ENCODE results near the gene ZNF275. TPM values are rescaled to one million over a fixed set of nuclear protein-coding genes. Genes with fewer than 3 reads are reported as not detected.
A peak's percentile ranks its signal among the peaks of the same experiment; 100 is the strongest.

The ZNF275 gene
- total and polyA plus RNA-seq, 9 donors, result 5.6 to 10.9 (median 8.3) TPM

DNA sequence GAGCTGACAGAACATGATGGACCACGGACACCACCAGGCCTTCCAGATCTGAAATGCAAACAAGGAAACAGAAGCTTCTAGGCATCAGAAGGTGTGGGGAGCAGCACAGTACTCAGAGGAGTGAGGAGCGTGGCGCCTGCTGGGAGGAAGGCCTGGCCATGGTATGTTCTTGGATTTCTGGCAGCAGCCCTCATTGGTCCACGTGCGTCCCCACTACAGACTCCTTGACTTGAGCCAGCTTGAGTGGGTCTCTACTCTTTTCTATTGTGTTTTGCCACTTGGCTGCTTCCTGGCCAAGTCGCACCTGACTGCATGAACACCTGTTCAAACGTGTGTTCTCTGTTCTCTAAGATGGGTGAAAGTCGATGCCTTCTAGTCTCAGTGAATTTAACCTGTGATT, 18.0 kb downstream of the ZNF275 start:
- no peak for DNase-seq
- Histone ChIP-seq H3K4me3 (ENCODE audit: low read length) (no peak overlapping the region), H3K9me3 (replicated peaks; ENCODE audit: control insufficient read depth, low read depth, low read length) (peaks cover 5% of the 10 kb centered on the region), H3K27ac (ENCODE audit: low read length) (no peak overlapping the region), H3K36me3 (ENCODE audit: control insufficient read depth, insufficient read depth, low read length) (peaks cover 9% of the 10 kb centered on the region), H3K27me3 (ENCODE audit: control insufficient read depth, insufficient read depth, low read length) (no peaks in the 10 kb centered on the region), H3K4me1 (ENCODE audit: control insufficient read depth, insufficient read depth, low read length) (peaks cover 4% of the 10 kb centered on the region)
- WGBS (ENCODE audit: insufficient coverage), result 83% methylated on average over 5 of the region's 8 CpGs

DNA sequence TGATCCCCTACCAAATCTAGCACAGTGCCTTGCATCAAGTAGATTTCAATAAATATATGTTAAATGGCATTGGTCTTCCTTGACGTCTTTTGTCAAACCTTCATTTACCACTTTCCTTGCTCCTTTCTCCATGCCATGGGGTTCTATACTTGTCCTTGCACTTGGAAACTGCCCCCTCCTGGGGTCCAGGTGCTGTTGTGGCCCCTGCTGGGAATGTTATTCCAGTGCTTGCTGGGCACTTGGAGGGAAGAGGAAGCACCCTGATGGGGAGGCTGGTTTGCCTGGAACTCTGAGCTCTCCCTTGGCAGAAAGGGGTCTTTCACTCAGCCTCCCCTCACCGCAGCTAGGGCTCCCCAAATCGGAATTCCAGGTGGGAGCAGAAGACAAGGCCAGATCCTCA, 18.9 kb downstream of the ZNF275 start:
- H3K27ac ChIP-seq (ENCODE audit: low read length), result no peak overlapping the region
- no CpG with 5 or more reads among the region's 3 CpGs for WGBS (ENCODE audit: insufficient coverage)
- peaks cover 5% of the 10 kb centered on the region for H3K36me3 ChIP-seq (ENCODE audit: control insufficient read depth, insufficient read depth, low read length)
- peaks cover 4% of the 10 kb centered on the region for H3K4me1 ChIP-seq (ENCODE audit: control insufficient read depth, insufficient read depth, low read length)
- H3K9me3 ChIP-seq (replicated peaks; ENCODE audit: control insufficient read depth, low read depth, low read length), result peaks cover 5% of the 10 kb centered on the region
- H3K27me3 ChIP-seq (ENCODE audit: control insufficient read depth, insufficient read depth, low read length), result no peaks in the 10 kb centered on the region
- no peak for DNase-seq
- H3K4me3 ChIP-seq (ENCODE audit: low read length), result no peak overlapping the region

DNA sequence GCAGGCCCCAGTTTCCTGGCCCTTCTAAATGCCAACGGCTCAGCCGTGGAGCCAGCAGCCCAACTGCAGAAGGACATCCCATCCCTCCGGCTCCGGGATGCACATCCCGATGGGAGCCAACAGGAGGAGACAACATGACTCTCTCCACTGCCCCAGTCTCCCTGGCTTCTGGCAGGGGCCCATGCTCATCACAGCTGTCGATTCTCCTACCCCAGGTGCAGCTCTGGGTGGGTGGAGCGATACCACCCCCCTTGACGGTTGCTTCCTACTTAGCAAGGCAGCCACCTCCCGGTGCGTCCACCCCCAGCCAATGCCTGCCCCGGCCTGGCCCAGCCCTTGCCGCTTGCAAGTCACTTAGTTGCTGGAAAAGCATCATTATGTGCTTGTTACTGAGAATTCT, 19.5 kb downstream of the ZNF275 start:
- Histone ChIP-seq H3K27me3 (ENCODE audit: control insufficient read depth, insufficient read depth, low read length) (no peaks in the 10 kb centered on the region), H3K4me3 (ENCODE audit: low read length) (no peak overlapping the region), H3K4me1 (ENCODE audit: control insufficient read depth, insufficient read depth, low read length) (peaks cover 4% of the 10 kb centered on the region), H3K27ac (ENCODE audit: low read length) (no peak overlapping the region), H3K36me3 (ENCODE audit: control insufficient read depth, insufficient read depth, low read length) (peaks cover 2% of the 10 kb centered on the region), H3K9me3 (replicated peaks; ENCODE audit: control insufficient read depth, low read depth, low read length) (peaks cover 5% of the 10 kb centered on the region)
- peak; percentile 8 for DNase-seq
- 79% methylated on average over 9 of the region's 12 CpGs for whole genome bisulfite sequencing (ENCODE audit: insufficient coverage)

DNA sequence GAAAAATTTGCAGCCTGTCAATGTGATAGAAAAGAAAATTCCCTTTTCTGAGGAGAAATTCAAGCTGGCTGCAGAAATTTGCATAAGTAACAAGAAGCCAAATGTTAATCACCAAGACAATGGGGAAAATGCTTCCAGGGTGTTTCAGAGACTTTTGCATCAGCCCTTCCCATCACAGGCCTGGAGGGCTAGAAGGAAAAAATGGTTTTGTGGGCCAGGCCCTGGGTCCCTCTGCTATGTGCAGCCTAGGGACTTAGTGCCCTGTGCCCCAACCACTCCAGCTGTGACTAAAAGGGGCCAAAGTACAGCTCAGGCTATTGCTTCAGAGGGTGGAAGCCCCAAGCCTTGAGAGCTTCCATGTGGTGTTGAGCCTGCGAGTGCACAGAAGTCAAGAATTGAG, 23.9 kb downstream of the ZNF275 start:
- no CpG with 5 or more reads among the region's 1 CpG for WGBS (ENCODE audit: insufficient coverage)
- DNase-seq, result no peak
- peaks cover 4% of the 10 kb centered on the region for H3K4me1 ChIP-seq (ENCODE audit: control insufficient read depth, insufficient read depth, low read length)
- peaks cover 7% of the 10 kb centered on the region for H3K9me3 ChIP-seq (replicated peaks; ENCODE audit: control insufficient read depth, low read depth, low read length)
- no peak overlapping the region for H3K4me3 ChIP-seq (ENCODE audit: low read length)
- H3K27ac ChIP-seq (ENCODE audit: low read length), result no peak overlapping the region
- no peaks in the 10 kb centered on the region for H3K36me3 ChIP-seq (ENCODE audit: control insufficient read depth, insufficient read depth, low read length)
- H3K27me3 ChIP-seq (ENCODE audit: control insufficient read depth, insufficient read depth, low read length), result peaks cover 2% of the 10 kb centered on the region

DNA sequence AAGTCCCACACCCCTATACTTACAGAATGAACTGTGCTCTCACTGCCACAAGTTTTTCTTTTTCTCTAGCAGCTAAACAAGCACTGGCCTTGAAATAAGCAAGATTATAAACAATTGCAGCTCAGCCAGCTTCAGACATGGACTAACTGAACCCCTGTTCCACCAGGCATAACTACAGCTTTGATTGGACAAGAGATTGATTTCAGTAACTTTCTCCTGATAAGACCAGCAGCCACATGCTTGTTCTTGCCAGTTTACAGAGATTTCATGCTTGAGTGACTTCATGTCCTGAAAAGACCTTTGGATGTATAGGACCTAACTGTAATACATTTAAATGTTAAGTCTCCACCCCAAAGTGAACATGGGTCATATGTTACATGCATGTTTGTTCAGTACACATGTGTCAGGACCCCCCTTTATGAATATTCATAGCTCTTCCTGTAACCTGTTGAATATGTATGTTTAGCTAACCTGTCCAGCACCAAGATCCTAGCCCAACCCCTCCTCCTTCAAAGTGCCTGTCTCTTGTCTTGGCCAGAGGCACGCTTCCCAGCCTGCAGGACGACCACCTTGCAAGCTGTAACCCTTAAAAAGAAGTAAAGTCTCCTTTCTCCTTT, 27.9 kb downstream of the ZNF275 start:
- Histone ChIP-seq H3K9me3 (replicated peaks; ENCODE audit: control insufficient read depth, low read depth, low read length) (peaks cover 2% of the 10 kb centered on the region), H3K4me3 (ENCODE audit: low read length) (no peak overlapping the region), H3K27ac (ENCODE audit: low read length) (no peak overlapping the region), H3K4me1 (ENCODE audit: control insufficient read depth, insufficient read depth, low read length) (no peaks in the 10 kb centered on the region), H3K36me3 (ENCODE audit: control insufficient read depth, insufficient read depth, low read length) (no peaks in the 10 kb centered on the region), H3K27me3 (ENCODE audit: control insufficient read depth, insufficient read depth, low read length) (peaks cover 2% of the 10 kb centered on the region)
- WGBS (ENCODE audit: insufficient coverage), result no CpG with 5 or more reads among the region's 2 CpGs
- no peak for DNase-seq

DNA sequence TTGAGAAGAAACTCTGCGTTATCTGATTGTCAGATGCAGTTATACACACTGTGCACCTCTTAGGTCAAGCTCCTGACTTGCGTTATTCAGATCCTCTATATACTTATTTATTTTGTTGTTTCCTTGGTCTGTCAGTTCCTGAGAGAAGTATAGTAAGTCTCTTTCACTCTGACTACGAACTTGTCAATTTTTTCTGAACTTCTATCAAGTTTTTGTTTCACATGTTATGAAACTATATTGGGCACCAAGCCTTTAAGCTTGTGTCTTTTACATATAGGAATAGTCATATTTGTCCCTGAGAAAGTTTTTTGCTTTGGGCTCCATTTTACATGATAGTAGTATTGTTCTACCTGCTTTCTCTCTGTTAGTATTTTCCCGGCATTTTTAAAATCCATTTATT, 31.7 kb downstream of the ZNF275 start:
- H3K27ac ChIP-seq (ENCODE audit: low read length), result no peak overlapping the region
- no peaks in the 10 kb centered on the region for H3K36me3 ChIP-seq (ENCODE audit: control insufficient read depth, insufficient read depth, low read length)
- no peak for DNase-seq
- no peaks in the 10 kb centered on the region for H3K9me3 ChIP-seq (replicated peaks; ENCODE audit: control insufficient read depth, low read depth, low read length)
- no peak overlapping the region for H3K4me3 ChIP-seq (ENCODE audit: low read length)
- no CpG with 5 or more reads among the region's 4 CpGs for WGBS (ENCODE audit: insufficient coverage)
- no peaks in the 10 kb centered on the region for H3K4me1 ChIP-seq (ENCODE audit: control insufficient read depth, insufficient read depth, low read length)
- peaks cover 2% of the 10 kb centered on the region for H3K27me3 ChIP-seq (ENCODE audit: control insufficient read depth, insufficient read depth, low read length)

DNA sequence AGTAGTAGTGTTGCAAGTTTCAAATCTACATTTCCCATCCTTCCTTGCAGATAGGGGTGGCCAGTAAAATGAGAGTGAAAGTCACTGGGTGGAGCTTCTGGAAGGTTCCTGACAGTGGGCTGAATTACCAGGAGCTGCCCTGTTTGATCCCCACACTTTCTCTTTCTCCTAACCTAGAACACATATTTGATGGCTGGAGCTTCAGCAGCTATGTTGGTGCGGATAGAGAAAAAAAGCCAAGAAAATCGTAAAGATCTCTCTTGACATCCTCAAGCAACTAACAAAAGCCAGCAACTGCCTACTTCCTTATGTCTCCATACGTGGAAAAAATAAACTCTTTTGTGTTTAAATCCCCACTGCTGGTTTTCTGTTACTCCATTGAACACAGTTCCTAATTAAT, 32.2 kb downstream of the ZNF275 start:
- no CpG with 5 or more reads among the region's 3 CpGs for WGBS (ENCODE audit: insufficient coverage)
- no peak for DNase-seq
- Histone ChIP-seq H3K36me3 (ENCODE audit: control insufficient read depth, insufficient read depth, low read length) (no peaks in the 10 kb centered on the region), H3K4me3 (ENCODE audit: low read length) (no peak overlapping the region), H3K27me3 (ENCODE audit: control insufficient read depth, insufficient read depth, low read length) (peaks cover 2% of the 10 kb centered on the region), H3K27ac (ENCODE audit: low read length) (no peak overlapping the region), H3K4me1 (ENCODE audit: control insufficient read depth, insufficient read depth, low read length) (no peaks in the 10 kb centered on the region), H3K9me3 (replicated peaks; ENCODE audit: control insufficient read depth, low read depth, low read length) (no peaks in the 10 kb centered on the region)

DNA sequence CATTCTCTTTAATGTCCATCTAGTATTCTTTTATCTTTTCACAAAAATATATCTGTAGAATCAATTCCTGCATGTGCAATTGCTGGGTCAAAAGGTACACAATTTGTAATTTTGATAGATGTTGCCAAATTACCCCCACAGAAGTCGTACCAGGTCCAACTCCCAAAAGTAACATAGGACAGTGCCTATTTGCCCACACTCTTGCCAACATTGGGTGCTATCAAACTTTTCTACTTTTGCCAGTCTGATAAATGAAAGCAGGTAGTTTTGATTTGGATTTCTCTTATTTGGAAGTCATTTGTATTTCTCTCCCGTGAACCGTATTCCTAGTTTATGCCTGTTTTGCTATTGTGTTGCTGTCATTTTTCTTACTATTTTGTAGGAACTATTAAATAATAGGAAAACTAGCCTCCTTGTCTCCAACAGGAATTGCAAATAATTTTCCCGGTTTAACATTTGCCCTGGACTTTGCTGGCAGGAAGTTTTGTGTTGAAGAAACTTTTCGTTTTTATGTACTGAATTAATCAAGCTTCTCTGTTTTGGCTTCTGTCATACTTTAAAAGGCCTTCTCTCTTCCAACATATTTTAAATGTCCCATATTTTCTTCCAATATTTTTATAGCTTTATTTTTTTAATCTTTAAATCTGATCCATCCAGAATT, 33.1 kb downstream of the ZNF275 start:
- Histone ChIP-seq H3K9me3 (replicated peaks; ENCODE audit: control insufficient read depth, low read depth, low read length) (no peaks in the 10 kb centered on the region), H3K4me3 (ENCODE audit: low read length) (no peak overlapping the region), H3K27me3 (ENCODE audit: control insufficient read depth, insufficient read depth, low read length) (peaks cover 2% of the 10 kb centered on the region), H3K36me3 (ENCODE audit: control insufficient read depth, insufficient read depth, low read length) (no peaks in the 10 kb centered on the region), H3K27ac (ENCODE audit: low read length) (no peak overlapping the region), H3K4me1 (ENCODE audit: control insufficient read depth, insufficient read depth, low read length) (no peaks in the 10 kb centered on the region)
- DNase-seq, result no peak
- WGBS (ENCODE audit: insufficient coverage), result no CpG with 5 or more reads among the region's 5 CpGs

DNA sequence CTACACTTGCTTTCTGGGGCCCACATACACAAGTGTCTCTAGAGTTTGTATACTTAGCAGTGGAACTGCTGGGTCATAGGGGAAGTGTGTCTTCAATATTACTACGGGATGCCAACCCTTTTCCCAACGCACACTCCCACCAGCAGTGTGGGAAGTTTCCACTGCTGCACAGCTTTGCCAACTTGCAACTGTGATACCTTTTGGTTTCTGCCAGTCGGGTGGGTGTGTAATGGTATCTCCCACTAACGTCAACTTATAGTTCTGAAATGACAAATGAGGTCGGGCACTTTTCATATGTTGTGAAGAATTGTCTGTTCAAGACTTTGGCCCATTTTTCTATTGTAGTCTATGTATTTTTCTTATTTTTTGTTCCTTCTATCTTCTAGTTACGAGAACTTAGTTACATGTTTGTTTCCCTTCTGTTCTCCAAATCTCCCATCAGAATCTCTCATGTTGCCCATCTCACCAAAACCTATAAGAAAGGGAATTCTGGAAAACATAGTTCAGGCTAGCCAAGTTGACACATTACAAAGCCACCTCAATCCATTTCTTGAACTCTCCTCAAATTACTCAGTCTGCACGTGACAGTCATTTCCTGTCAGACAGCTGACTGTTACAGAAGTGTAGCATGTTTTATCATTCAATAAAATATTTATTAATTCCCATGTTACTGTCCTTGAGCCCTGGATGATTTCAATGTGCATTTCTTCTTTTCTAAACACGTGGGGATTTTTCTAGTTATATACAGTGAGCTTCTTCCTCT, 36.5 kb downstream of the ZNF275 start:
- WGBS (ENCODE audit: insufficient coverage), result 17% methylated on average over 1 of the region's 8 CpGs

DNA sequence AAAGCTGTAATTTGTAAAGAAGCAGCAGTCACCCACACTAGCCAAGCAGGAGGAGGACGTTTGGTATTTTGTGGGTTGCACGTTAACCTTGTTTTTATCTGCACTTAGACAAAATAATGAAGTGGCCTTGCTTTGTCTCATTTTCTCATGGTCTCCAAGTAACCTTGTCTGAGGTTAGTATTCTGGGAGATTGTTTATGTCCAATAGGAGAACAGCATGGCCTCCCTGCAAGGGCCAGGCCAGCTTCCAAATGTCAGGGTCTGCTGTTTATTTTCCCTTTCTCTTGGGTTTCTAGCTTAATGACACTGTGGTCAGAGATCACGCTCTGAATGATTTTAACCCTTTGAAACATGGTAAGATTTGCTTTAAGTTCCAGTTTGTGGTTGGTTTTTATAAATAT, 37.3 kb downstream of the ZNF275 start:
- Histone ChIP-seq H3K27me3 (ENCODE audit: control insufficient read depth, insufficient read depth, low read length) (no peaks in the 10 kb centered on the region), H3K36me3 (ENCODE audit: control insufficient read depth, insufficient read depth, low read length) (no peaks in the 10 kb centered on the region), H3K4me1 (ENCODE audit: control insufficient read depth, insufficient read depth, low read length) (no peaks in the 10 kb centered on the region), H3K4me3 (ENCODE audit: low read length) (no peak overlapping the region), H3K9me3 (replicated peaks; ENCODE audit: control insufficient read depth, low read depth, low read length) (peaks cover 2% of the 10 kb centered on the region), H3K27ac (ENCODE audit: low read length) (no peak overlapping the region)
- WGBS (ENCODE audit: insufficient coverage), result 61% methylated on average over 2 of the region's 3 CpGs
- DNase-seq, result no peak

More for the DNA sequence above, 36.5 kb downstream of the ZNF275 start:
- no peaks in the 10 kb centered on the region for H3K4me1 ChIP-seq (ENCODE audit: control insufficient read depth, insufficient read depth, low read length)
- H3K4me3 ChIP-seq (ENCODE audit: low read length), result no peak overlapping the region
- no peak overlapping the region for H3K27ac ChIP-seq (ENCODE audit: low read length)
- H3K27me3 ChIP-seq (ENCODE audit: control insufficient read depth, insufficient read depth, low read length), result no peaks in the 10 kb centered on the region
- no peaks in the 10 kb centered on the region for H3K9me3 ChIP-seq (replicated peaks; ENCODE audit: control insufficient read depth, low read depth, low read length)
- H3K36me3 ChIP-seq (ENCODE audit: control insufficient read depth, insufficient read depth, low read length), result no peaks in the 10 kb centered on the region
- no peak for DNase-seq
